T-helper 2 cell treated with Interferon-gamma antibody and Interleukin-4, amounts not matched to agents 5 μg/mL and 100 μg/mL, for 36 hours (primary cell): Measurements from ENCODE around the gene CHD2.

Experiments
- DNase-seq: peaks from one replicate; pipeline ENCODE4 v3.0.0; 2021; ENCODE audit warnings: low spot score
- H3K27ac Mint-ChIP-seq: one replicate; pipeline ENCODE4 v1.8.0; 2021; ENCODE audit warnings: mild to moderate bottlenecking, mixed read lengths
- H3K27me3 Mint-ChIP-seq: one replicate; pipeline ENCODE4 v1.8.0; 2021; ENCODE audit warnings: low read depth, mixed read lengths
- H3K36me3 Mint-ChIP-seq: one replicate; pipeline ENCODE4 v1.8.0; 2021; ENCODE audit warnings: low read depth, mixed read lengths
- H3K4me1 Mint-ChIP-seq: one replicate; pipeline ENCODE4 v1.8.0; 2021; ENCODE audit warnings: low read depth, mixed read lengths
- H3K4me3 Mint-ChIP-seq: one replicate; pipeline ENCODE4 v1.8.0; 2022; ENCODE audit warnings: mild to moderate bottlenecking, moderate library complexity, mixed read lengths
- H3K9me3 Mint-ChIP-seq: one replicate; pipeline ENCODE4 v1.8.0; 2021; ENCODE audit warnings: mixed read lengths

The CHD2 gene

DNA sequence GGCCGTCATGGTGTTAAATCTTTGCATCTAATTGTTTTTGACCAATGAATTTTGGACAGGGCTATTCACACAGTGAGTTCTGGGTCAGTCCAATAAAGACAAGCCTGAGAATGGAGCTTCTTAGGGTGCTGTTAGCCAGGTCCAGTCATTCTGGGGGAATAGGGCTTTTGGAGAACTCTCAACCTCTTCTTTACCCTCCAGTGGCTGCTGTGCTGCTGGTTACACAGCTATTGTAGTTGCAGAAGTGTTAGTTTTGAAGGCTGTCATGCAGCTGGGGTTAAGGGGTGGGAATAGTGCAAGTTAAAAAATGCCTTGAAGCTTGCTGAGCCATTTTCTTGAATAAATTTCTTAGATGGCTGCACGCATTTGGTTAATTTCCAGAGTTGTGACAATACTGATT is 89.9 kb downstream of the CHD2 start:
- H3K4me3 Mint-ChIP-seq: no peak overlapping the region
- H3K36me3 Mint-ChIP-seq: peaks cover 61% of the 10 kb centered on the region
- H3K9me3 Mint-ChIP-seq: no peaks in the 10 kb centered on the region
- DNase-seq: no peak
- H3K27me3 Mint-ChIP-seq: no peaks in the 10 kb centered on the region
- H3K4me1 Mint-ChIP-seq: peaks cover 10% of the 10 kb centered on the region
- no peak overlapping the region for H3K27ac Mint-ChIP-seq

- Mint-ChIP-seq H3K27me3 (no peaks in the 10 kb centered on the region), H3K9me3 (no peaks in the 10 kb centered on the region), H3K27ac (peak overlapping the region; percentile 24), H3K36me3 (peaks cover 67% of the 10 kb centered on the region), H3K4me1 (peaks cover 14% of the 10 kb centered on the region), H3K4me3 (no peak overlapping the region)
- no peak for DNase-seq
Measured at GRCh38 chr15:92992720-92993119, 92.6 kb downstream of the CHD2 start.

GRCh38 chr15:92997821-92998220 is 97.7 kb downstream of the CHD2 start:
- Mint-ChIP-seq H3K4me1 (peaks cover 24% of the 10 kb centered on the region), H3K27ac (peak overlapping the region; percentile 69), H3K27me3 (no peaks in the 10 kb centered on the region), H3K9me3 (no peaks in the 10 kb centered on the region), H3K36me3 (peaks cover 71% of the 10 kb centered on the region), H3K4me3 (no peak overlapping the region)
- no peak for DNase-seq

DNA sequence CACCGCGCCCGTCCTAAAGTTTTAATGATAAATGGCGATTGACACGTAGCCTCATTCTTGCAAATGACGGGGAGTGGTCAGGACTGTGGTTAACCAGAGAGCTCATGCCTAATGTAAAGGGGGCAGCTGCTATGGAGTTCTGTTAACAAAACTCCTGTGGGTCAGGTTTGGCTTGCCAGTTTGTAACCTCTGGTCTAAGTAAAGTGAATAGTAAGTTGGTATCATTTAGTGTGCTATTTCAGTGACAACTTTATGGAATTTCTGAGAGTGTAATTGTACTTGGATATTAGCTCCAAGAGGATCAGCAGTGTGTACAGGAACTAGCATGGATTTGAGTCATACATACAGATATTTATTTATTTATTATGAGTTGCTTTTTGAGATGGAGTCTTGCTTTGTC is 101.0 kb downstream of the CHD2 start:
- H3K9me3 Mint-ChIP-seq: no peaks in the 10 kb centered on the region
- no peak for DNase-seq
- H3K4me3 Mint-ChIP-seq: no peak overlapping the region
- H3K36me3 Mint-ChIP-seq: peaks cover 79% of the 10 kb centered on the region
- H3K4me1 Mint-ChIP-seq: peaks cover 22% of the 10 kb centered on the region
- H3K27ac Mint-ChIP-seq: no peak overlapping the region
- H3K27me3 Mint-ChIP-seq: no peaks in the 10 kb centered on the region

DNA sequence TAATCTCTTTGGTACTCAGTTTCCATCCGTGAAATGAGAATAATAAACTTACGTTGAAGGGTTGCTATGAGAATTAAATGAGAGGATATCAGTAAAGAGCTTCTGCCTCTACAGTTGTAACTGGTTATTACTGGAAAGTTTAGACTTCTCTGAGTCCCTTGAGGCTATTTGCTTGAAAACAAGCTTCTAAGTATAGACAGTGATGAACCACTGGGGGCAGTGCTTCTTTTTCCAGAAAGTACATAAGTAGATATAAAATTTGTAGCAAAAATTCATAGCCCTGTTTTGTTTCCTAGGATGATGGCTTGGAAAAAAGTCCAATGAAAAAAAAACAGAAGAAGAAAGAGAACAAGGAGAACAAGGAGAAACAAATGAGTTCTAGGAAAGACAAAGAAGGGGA is 101.8 kb downstream of the CHD2 start:
- Mint-ChIP-seq H3K9me3 (no peaks in the 10 kb centered on the region), H3K27me3 (no peaks in the 10 kb centered on the region), H3K4me3 (no peak overlapping the region), H3K36me3 (peaks cover 81% of the 10 kb centered on the region), H3K27ac (peak overlapping the region; percentile 56), H3K4me1 (peaks cover 20% of the 10 kb centered on the region)
- no peak for DNase-seq

DNA sequence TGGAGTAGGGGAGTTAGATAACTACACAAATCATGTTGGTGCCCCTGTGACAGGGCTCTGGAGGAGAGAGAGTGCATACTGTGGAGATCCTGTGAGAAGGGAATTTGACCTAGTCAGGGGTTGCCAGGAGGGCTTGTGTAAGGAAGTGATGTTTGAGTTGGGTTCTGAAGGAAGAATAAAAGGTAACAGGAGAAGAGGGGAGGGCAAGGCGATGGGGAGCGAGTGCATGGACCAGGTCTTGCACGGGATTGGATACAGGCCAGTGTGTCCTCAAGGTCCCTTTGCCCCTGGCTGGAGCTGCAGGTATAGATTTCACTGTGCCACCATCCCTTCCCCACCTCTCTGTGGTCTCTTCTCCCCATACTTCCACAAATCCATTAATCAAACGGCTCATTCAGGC is 105.0 kb downstream of the CHD2 start:
- no peak for DNase-seq
- Mint-ChIP-seq H3K4me1 (no peaks in the 10 kb centered on the region), H3K4me3 (no peak overlapping the region), H3K9me3 (no peaks in the 10 kb centered on the region), H3K36me3 (peaks cover 75% of the 10 kb centered on the region), H3K27ac (no peak overlapping the region), H3K27me3 (no peaks in the 10 kb centered on the region)

- H3K27me3 Mint-ChIP-seq: no peaks in the 10 kb centered on the region
- H3K27ac Mint-ChIP-seq: no peak overlapping the region
Measured at GRCh38 chr15:93007994-93008393, 107.9 kb downstream of the CHD2 start.

DNA sequence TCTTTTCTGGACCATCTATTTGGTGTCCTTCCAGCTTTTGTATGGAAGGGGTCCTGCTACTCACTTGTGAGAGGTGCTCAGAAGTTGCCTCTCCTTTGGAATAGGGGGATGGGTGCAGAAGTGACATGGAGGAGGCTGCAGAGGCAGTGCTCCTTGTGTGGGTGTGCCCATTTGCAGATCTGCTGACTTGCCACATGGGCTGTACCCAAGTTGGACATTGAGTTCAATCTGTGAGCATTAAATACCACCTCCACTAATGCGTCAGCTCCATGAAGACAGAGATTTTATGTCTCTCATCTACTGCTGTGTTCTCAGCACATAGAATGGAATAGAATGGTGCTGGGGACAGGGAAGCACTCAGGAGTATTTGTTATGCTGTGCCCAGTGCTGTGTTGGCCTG is 112.7 kb downstream of the CHD2 start:
- H3K36me3 Mint-ChIP-seq: peaks cover 75% of the 10 kb centered on the region
- H3K4me3 Mint-ChIP-seq: no peak overlapping the region
- no peak overlapping the region for H3K27ac Mint-ChIP-seq

More at GRCh38 chr15:93007994-93008393, 107.9 kb downstream of the CHD2 start:
- H3K9me3 Mint-ChIP-seq: no peaks in the 10 kb centered on the region
- no peak for DNase-seq
- H3K36me3 Mint-ChIP-seq: peaks cover 78% of the 10 kb centered on the region
- no peak overlapping the region for H3K4me3 Mint-ChIP-seq
- peaks cover 1% of the 10 kb centered on the region for H3K4me1 Mint-ChIP-seq

GRCh38 chr15:93017526-93017925 is 117.4 kb downstream of the CHD2 start:
- peak; percentile 2 for DNase-seq
- H3K27me3 Mint-ChIP-seq: no peaks in the 10 kb centered on the region
- H3K27ac Mint-ChIP-seq: no peak overlapping the region
- no peak overlapping the region for H3K4me3 Mint-ChIP-seq
- no peaks in the 10 kb centered on the region for H3K9me3 Mint-ChIP-seq
- peaks cover 82% of the 10 kb centered on the region for H3K36me3 Mint-ChIP-seq
- H3K4me1 Mint-ChIP-seq: peaks cover 40% of the 10 kb centered on the region

More for the DNA sequence above, 112.7 kb downstream of the CHD2 start:
- DNase-seq: no peak
- Mint-ChIP-seq H3K9me3 (no peaks in the 10 kb centered on the region), H3K27me3 (no peaks in the 10 kb centered on the region), H3K4me1 (peaks cover 5% of the 10 kb centered on the region)

- H3K27me3 Mint-ChIP-seq: no peaks in the 10 kb centered on the region
- peak overlapping the region; percentile 76 for H3K27ac Mint-ChIP-seq
- DNase-seq: no peak
- H3K36me3 Mint-ChIP-seq: peaks cover 82% of the 10 kb centered on the region
- H3K4me3 Mint-ChIP-seq: no peak overlapping the region
- peaks cover 50% of the 10 kb centered on the region for H3K4me1 Mint-ChIP-seq
- H3K9me3 Mint-ChIP-seq: no peaks in the 10 kb centered on the region
Measured at GRCh38 chr15:93018574-93018973, 118.5 kb downstream of the CHD2 start.

GRCh38 chr15:93019090-93019489 is 119.0 kb downstream of the CHD2 start:
- peaks cover 83% of the 10 kb centered on the region for H3K36me3 Mint-ChIP-seq
- no peak for DNase-seq
- no peaks in the 10 kb centered on the region for H3K27me3 Mint-ChIP-seq
- H3K27ac Mint-ChIP-seq: peak overlapping the region; percentile 76
- H3K9me3 Mint-ChIP-seq: no peaks in the 10 kb centered on the region
- H3K4me1 Mint-ChIP-seq: peaks cover 51% of the 10 kb centered on the region
- H3K4me3 Mint-ChIP-seq: no peak overlapping the region

- H3K27me3 Mint-ChIP-seq: no peaks in the 10 kb centered on the region
- peak overlapping the region; percentile 55 for H3K27ac Mint-ChIP-seq
- peaks cover 84% of the 10 kb centered on the region for H3K36me3 Mint-ChIP-seq
- no peaks in the 10 kb centered on the region for H3K9me3 Mint-ChIP-seq
- no peak overlapping the region for H3K4me3 Mint-ChIP-seq
- H3K4me1 Mint-ChIP-seq: peaks cover 55% of the 10 kb centered on the region
- no peak for DNase-seq
Measured at GRCh38 chr15:93019971-93020370, 119.8 kb downstream of the CHD2 start.

DNA sequence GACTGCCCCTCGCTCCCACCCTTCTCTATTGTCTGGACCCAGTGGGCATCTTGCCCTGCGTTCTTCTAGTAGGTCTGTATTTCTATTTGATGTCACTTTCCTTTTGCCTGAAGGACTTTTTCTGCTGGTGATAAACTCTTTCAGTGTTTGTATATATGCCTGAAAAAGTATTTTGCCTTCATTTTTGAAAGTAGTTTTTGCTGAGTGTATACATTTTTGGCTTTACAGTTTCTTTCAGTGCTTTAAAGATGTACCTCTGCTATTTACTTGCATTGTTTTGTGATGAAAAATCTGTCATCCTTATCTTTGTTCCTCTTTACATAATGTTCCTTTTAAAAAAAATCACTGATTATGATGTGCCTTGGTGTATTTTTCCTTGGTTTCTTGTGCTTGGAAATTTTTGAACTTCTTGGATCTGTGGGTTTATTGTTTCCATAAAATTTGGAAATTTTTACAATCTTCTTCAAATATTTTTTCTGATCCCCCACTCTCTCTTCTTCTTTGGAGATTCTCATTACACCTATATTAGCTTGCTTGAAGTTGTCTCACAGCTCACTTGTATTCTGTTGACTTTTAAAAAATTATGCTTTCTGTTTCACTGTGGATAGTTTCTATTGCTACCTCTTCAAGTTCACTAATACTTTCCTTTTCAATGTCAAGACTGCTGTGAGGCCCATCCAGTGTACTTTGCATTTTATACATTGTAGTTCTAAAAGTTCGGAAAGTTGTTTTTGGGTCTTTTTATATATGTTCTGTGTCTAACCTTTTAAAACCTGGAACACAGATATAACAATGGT is 121.0 kb downstream of the CHD2 start:
- DNase-seq: no peak
- peaks cover 83% of the 10 kb centered on the region for H3K36me3 Mint-ChIP-seq
- H3K27ac Mint-ChIP-seq: peak overlapping the region; percentile 80
- peak overlapping the region; percentile 28 for H3K4me3 Mint-ChIP-seq
- H3K4me1 Mint-ChIP-seq: peaks cover 61% of the 10 kb centered on the region
- no peaks in the 10 kb centered on the region for H3K27me3 Mint-ChIP-seq
- no peaks in the 10 kb centered on the region for H3K9me3 Mint-ChIP-seq

DNA sequence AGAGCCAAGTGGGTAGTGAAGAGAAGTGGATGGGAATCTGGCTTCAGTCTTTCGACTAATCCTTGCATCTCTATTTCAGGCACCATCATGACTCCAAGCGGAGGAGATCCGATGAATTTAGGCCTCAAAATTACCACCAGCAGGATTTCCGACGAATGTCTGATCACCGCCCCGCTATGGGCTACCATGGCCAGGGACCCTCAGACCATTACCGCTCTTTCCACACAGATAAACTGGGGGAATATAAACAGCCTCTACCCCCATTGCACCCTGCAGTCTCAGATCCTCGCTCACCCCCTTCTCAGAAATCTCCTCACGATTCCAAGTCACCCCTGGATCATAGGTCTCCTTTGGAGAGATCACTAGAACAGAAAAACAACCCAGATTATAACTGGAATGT is 124.2 kb downstream of the CHD2 start:
- H3K27ac Mint-ChIP-seq: peak overlapping the region; percentile 72
- H3K9me3 Mint-ChIP-seq: no peaks in the 10 kb centered on the region
- no peaks in the 10 kb centered on the region for H3K27me3 Mint-ChIP-seq
- peaks cover 66% of the 10 kb centered on the region for H3K36me3 Mint-ChIP-seq
- DNase-seq: no peak
- H3K4me3 Mint-ChIP-seq: no peak overlapping the region
- peaks cover 47% of the 10 kb centered on the region for H3K4me1 Mint-ChIP-seq
